ENCODE data around the gene SLC9C1.

Gene SLC9C1

GRCh38 chr3:112315791-112316190, 21.8 kb upstream of the SLC9C1 start:
- no peak for TF ChIP-seq CTCF (IDR thresholded peaks at IDR 0.05; ENCODE audit: insufficient read depth, low read length, poor library complexity, severe bottlenecking)
- no peak for DNase-seq (ENCODE audit: extremely low read depth, insufficient read length)
- Histone ChIP-seq H3K4me3 (replicated peaks; ENCODE audit: low read depth, low read length) (no peak overlapping the region), H3K27me3 (replicated peaks; ENCODE audit: control insufficient read depth, insufficient read depth, low read length) (no peaks in the 10 kb centered on the region), H3K36me3 (ENCODE audit: control insufficient read depth, insufficient read depth, low read length) (no peaks in the 10 kb centered on the region)

GRCh38 chr3:112314649-112315048, 20.6 kb upstream of the SLC9C1 start:
- Histone ChIP-seq H3K36me3 (ENCODE audit: control insufficient read depth, insufficient read depth, low read length) (no peaks in the 10 kb centered on the region), H3K27me3 (replicated peaks; ENCODE audit: control insufficient read depth, insufficient read depth, low read length) (no peaks in the 10 kb centered on the region), H3K4me3 (replicated peaks; ENCODE audit: low read depth, low read length) (no peak overlapping the region)
- no peak for TF ChIP-seq CTCF (IDR thresholded peaks at IDR 0.05; ENCODE audit: insufficient read depth, low read length, poor library complexity, severe bottlenecking)
- DNase-seq (ENCODE audit: extremely low read depth, insufficient read length), result no peak

GRCh38 chr3:112308151-112308911, 14.3 kb upstream of the SLC9C1 start:
- no peaks in the 10 kb centered on the region; the same call in 1 of the 2 replicates for H3K36me3 ChIP-seq (ENCODE audit: control insufficient read depth, insufficient read depth, low read length)
- no peak for DNase-seq (ENCODE audit: extremely low read depth, insufficient read length)
- no peak for TF ChIP-seq CTCF (IDR thresholded peaks at IDR 0.05; ENCODE audit: insufficient read depth, low read length, poor library complexity, severe bottlenecking)
- H3K27me3 ChIP-seq (replicated peaks; ENCODE audit: control insufficient read depth, insufficient read depth, low read length), result no peaks in the 10 kb centered on the region
- no peak overlapping the region for H3K4me3 ChIP-seq (replicated peaks; ENCODE audit: low read depth, low read length)

GRCh38 chr3:112307557-112307956, 13.5 kb upstream of the SLC9C1 start:
- DNase-seq (ENCODE audit: extremely low read depth, insufficient read length), result no peak
- TF ChIP-seq CTCF (IDR thresholded peaks at IDR 0.05; ENCODE audit: insufficient read depth, low read length, poor library complexity, severe bottlenecking), result no peak
- Histone ChIP-seq H3K36me3 (ENCODE audit: control insufficient read depth, insufficient read depth, low read length) (no peaks in the 10 kb centered on the region; the same call in 1 of the 2 replicates), H3K4me3 (replicated peaks; ENCODE audit: low read depth, low read length) (no peak overlapping the region), H3K27me3 (replicated peaks; ENCODE audit: control insufficient read depth, insufficient read depth, low read length) (no peaks in the 10 kb centered on the region)

GRCh38 chr3:112306825-112307224, 12.8 kb upstream of the SLC9C1 start:
- no peak for TF ChIP-seq CTCF (IDR thresholded peaks at IDR 0.05; ENCODE audit: insufficient read depth, low read length, poor library complexity, severe bottlenecking)
- no peak for DNase-seq (ENCODE audit: extremely low read depth, insufficient read length)
- no peaks in the 10 kb centered on the region; the same call in 1 of the 2 replicates for H3K36me3 ChIP-seq (ENCODE audit: control insufficient read depth, insufficient read depth, low read length)
- no peaks in the 10 kb centered on the region for H3K27me3 ChIP-seq (replicated peaks; ENCODE audit: control insufficient read depth, insufficient read depth, low read length)
- no peak overlapping the region for H3K4me3 ChIP-seq (replicated peaks; ENCODE audit: low read depth, low read length)

Measured in GM06990 (cell line).